GM23338 (cell line): ENCODE measurements around the gene ATP7A. TPM values are rescaled to one million over a fixed set of nuclear protein-coding genes. Genes with fewer than 3 reads are reported as not detected.

ENCODE experiments used
- ATAC-seq: fragments of 200-7000 bp; cut with Tn5 transposase; 3 replicates; pipeline ENCODE4 v1.9.1; 2020
- DNase-seq: peaks from one replicate; pipeline ENCODE4 v3.0.0-alpha.2; 2015; ENCODE audit warnings: low spot score
- H2AFZ ChIP-seq: fragments of 200-600 bp; sonication (generic); 2 replicates; pipeline ENCODE4 v1.8.0; 2016; ENCODE audit warnings: antibody characterized with exemption, mild to moderate bottlenecking, moderate library complexity
- H3F3A ChIP-seq: fragments of 200-600 bp; sonication (generic); replicated peaks from 2 replicates; pipeline ENCODE4 v1.8.0; 2017; ENCODE audit warnings: antibody characterized with exemption, mixed run types, low read depth
- H3K27ac ChIP-seq: fragments of 200-600 bp; sonication (generic); 2 replicates; pipeline ENCODE4 v1.6.1; 2016; ENCODE audit warnings: low read depth
- H3K27me3 ChIP-seq: fragments of 200-600 bp; sonication (generic); 2 replicates; pipeline ENCODE4 v1.8.0; 2016; ENCODE audit warnings: mild to moderate bottlenecking, mixed run types, moderate library complexity; ENCODE audit not compliant: insufficient read depth
- H3K36me3 ChIP-seq: fragments of 200-600 bp; sonication (generic); 2 replicates; pipeline ENCODE4 v1.8.0; 2016; ENCODE audit warnings: mild to moderate bottlenecking; ENCODE audit not compliant: insufficient read depth
- H3K4me1 ChIP-seq: fragments of 200-600 bp; sonication (generic); 2 replicates; pipeline ENCODE4 v1.8.0; 2016; ENCODE audit warnings: mild to moderate bottlenecking, moderate library complexity; ENCODE audit not compliant: insufficient read depth
- H3K4me2 ChIP-seq: fragments of 200-600 bp; sonication (generic); 2 replicates; pipeline ENCODE4 v1.7.1; 2017; ENCODE audit warnings: mixed run types
- H3K4me3 ChIP-seq: fragments of 200-600 bp; sonication (generic); 2 replicates; pipeline ENCODE4 v1.6.1; 2016; ENCODE audit warnings: mixed run types
- H3K79me2 ChIP-seq: fragments of 200-600 bp; sonication (generic); replicated peaks from 2 replicates; pipeline ENCODE4 v1.8.0; 2017; ENCODE audit warnings: mild to moderate bottlenecking; ENCODE audit not compliant: insufficient read depth
- H3K9me2 ChIP-seq: fragments of 200-600 bp; sonication (generic); 2 replicates; pipeline ENCODE4 v1.8.0; 2017; ENCODE audit not compliant: insufficient read depth
- H4K20me1 ChIP-seq: fragments of 200-600 bp; sonication (generic); replicated peaks from 2 replicates; pipeline ENCODE4 v1.8.0; 2017; ENCODE audit warnings: mild to moderate bottlenecking; ENCODE audit not compliant: insufficient read depth
- H3K27ac Mint-ChIP-seq: 2 replicates; pipeline ENCODE4 v1.8.0; 2020; ENCODE audit warnings: inconsistent platforms, mild to moderate bottlenecking, moderate library complexity, mixed read lengths
- H3K27me3 Mint-ChIP-seq: 3 replicates; pipeline ENCODE4 v1.8.0; 2022; ENCODE audit warnings: low read depth, mild to moderate bottlenecking, moderate library complexity, mixed read lengths, inconsistent platforms; ENCODE audit not compliant: insufficient read depth, poor library complexity
- H3K36me3 Mint-ChIP-seq: 3 replicates; pipeline ENCODE4 v1.8.0; 2021; ENCODE audit warnings: low read depth, mild to moderate bottlenecking, inconsistent platforms, moderate library complexity, mixed read lengths
- H3K4me1 Mint-ChIP-seq: 3 replicates; pipeline ENCODE4 v1.8.0; 2020; ENCODE audit warnings: mild to moderate bottlenecking, inconsistent platforms, mixed read lengths
- H3K4me3 Mint-ChIP-seq: 3 replicates; pipeline ENCODE4 v1.8.0; 2021; ENCODE audit warnings: moderate library complexity, mild to moderate bottlenecking, inconsistent platforms, mixed read lengths
- H3K9me3 Mint-ChIP-seq: 3 replicates; pipeline ENCODE4 v1.8.0; 2020; ENCODE audit warnings: moderate library complexity, mild to moderate bottlenecking, inconsistent platforms, mixed read lengths
- CREB1 ChIP-seq: fragments of 250-450 bp; sonication (Bioruptor Pico); IDR thresholded peaks from 2 replicates; pipeline ENCODE4 v1.5.0; 2020; ENCODE audit warnings: low read depth, mild to moderate bottlenecking, moderate library complexity
- EZH2 ChIP-seq: fragments of 200-600 bp; sonication (generic); IDR thresholded peaks from one replicate; pipeline ENCODE4 v1.8.0; 2017; ENCODE audit warnings: antibody characterized with exemption, mild to moderate bottlenecking, low read depth; ENCODE audit not compliant: unreplicated experiment
- EZH2phosphoT487 ChIP-seq: fragments of 200-600 bp; sonication (generic); IDR thresholded peaks from one replicate; pipeline ENCODE4 v1.8.1; 2018; ENCODE audit warnings: antibody characterized with exemption; ENCODE audit not compliant: unreplicated experiment
- NANOG ChIP-seq: IDR thresholded peaks from 2 replicates; pipeline ENCODE4 v1.6.1; 2016; ENCODE audit warnings: antibody characterized with exemption, borderline replicate concordance
- POLR2AphosphoS5 ChIP-seq: IDR thresholded peaks from 2 replicates; pipeline ENCODE4 v1.6.1; 2016; ENCODE audit warnings: antibody characterized with exemption, low read depth
- STAT1 ChIP-seq: IDR thresholded peaks from one replicate; pipeline ENCODE4 v1.6.1; 2016; ENCODE audit warnings: antibody characterized with exemption; ENCODE audit not compliant: unreplicated experiment
- ZNF114 ChIP-seq: fragments of 250-450 bp; sonication (Bioruptor Pico); IDR thresholded peaks from 2 replicates; pipeline ENCODE4 v1.5.0; 2020; ENCODE audit warnings: mild to moderate bottlenecking, moderate library complexity
- ZNF331 ChIP-seq: fragments of 250-450 bp; sonication (Bioruptor Pico); IDR thresholded peaks from 2 replicates; pipeline ENCODE4 v1.5.0; 2020; ENCODE audit warnings: low read depth, mild to moderate bottlenecking, moderate library complexity
- polyA plus RNA-seq: library from polyadenylated mRNA; unstranded; fragments of >200 nt; fragmentation: Nextera tagmentation; extraction: Ambion mirVana; gene quantifications from 2 replicates; pipeline ENCODE4 v1.2.1, GENCODE V29; 2016
- total RNA-seq: library from RNA; depleted of rRNA; stranded (reverse); fragments of >200 nt; shearing (Covaris generic); gene quantifications from 2 replicates; pipeline ENCODE4 v1.2.3, GENCODE V29; 2014
- TF ChIP-seq, protein P1 (sequence below): fragments of 250-450 bp; sonication (Bioruptor Pico); IDR thresholded peaks from 2 replicates; pipeline ENCODE4 v1.5.0; 2020; ENCODE audit warnings: mild to moderate bottlenecking, moderate library complexity
- TF ChIP-seq, protein P2 (sequence below): IDR thresholded peaks from one replicate; pipeline ENCODE4 v1.6.1; 2018; ENCODE audit warnings: antibody characterized with exemption; ENCODE audit not compliant: unreplicated experiment
- TF ChIP-seq, protein P3 (sequence below): IDR thresholded peaks from 2 replicates; pipeline ENCODE4 v1.6.1; 2016; ENCODE audit warnings: antibody characterized with exemption

The ATP7A gene
- total and polyA plus RNA-seq, 2 experiments from 2014 or later = 2.2 to 3.1 TPM

- TF ChIP-seq, protein P1, sequence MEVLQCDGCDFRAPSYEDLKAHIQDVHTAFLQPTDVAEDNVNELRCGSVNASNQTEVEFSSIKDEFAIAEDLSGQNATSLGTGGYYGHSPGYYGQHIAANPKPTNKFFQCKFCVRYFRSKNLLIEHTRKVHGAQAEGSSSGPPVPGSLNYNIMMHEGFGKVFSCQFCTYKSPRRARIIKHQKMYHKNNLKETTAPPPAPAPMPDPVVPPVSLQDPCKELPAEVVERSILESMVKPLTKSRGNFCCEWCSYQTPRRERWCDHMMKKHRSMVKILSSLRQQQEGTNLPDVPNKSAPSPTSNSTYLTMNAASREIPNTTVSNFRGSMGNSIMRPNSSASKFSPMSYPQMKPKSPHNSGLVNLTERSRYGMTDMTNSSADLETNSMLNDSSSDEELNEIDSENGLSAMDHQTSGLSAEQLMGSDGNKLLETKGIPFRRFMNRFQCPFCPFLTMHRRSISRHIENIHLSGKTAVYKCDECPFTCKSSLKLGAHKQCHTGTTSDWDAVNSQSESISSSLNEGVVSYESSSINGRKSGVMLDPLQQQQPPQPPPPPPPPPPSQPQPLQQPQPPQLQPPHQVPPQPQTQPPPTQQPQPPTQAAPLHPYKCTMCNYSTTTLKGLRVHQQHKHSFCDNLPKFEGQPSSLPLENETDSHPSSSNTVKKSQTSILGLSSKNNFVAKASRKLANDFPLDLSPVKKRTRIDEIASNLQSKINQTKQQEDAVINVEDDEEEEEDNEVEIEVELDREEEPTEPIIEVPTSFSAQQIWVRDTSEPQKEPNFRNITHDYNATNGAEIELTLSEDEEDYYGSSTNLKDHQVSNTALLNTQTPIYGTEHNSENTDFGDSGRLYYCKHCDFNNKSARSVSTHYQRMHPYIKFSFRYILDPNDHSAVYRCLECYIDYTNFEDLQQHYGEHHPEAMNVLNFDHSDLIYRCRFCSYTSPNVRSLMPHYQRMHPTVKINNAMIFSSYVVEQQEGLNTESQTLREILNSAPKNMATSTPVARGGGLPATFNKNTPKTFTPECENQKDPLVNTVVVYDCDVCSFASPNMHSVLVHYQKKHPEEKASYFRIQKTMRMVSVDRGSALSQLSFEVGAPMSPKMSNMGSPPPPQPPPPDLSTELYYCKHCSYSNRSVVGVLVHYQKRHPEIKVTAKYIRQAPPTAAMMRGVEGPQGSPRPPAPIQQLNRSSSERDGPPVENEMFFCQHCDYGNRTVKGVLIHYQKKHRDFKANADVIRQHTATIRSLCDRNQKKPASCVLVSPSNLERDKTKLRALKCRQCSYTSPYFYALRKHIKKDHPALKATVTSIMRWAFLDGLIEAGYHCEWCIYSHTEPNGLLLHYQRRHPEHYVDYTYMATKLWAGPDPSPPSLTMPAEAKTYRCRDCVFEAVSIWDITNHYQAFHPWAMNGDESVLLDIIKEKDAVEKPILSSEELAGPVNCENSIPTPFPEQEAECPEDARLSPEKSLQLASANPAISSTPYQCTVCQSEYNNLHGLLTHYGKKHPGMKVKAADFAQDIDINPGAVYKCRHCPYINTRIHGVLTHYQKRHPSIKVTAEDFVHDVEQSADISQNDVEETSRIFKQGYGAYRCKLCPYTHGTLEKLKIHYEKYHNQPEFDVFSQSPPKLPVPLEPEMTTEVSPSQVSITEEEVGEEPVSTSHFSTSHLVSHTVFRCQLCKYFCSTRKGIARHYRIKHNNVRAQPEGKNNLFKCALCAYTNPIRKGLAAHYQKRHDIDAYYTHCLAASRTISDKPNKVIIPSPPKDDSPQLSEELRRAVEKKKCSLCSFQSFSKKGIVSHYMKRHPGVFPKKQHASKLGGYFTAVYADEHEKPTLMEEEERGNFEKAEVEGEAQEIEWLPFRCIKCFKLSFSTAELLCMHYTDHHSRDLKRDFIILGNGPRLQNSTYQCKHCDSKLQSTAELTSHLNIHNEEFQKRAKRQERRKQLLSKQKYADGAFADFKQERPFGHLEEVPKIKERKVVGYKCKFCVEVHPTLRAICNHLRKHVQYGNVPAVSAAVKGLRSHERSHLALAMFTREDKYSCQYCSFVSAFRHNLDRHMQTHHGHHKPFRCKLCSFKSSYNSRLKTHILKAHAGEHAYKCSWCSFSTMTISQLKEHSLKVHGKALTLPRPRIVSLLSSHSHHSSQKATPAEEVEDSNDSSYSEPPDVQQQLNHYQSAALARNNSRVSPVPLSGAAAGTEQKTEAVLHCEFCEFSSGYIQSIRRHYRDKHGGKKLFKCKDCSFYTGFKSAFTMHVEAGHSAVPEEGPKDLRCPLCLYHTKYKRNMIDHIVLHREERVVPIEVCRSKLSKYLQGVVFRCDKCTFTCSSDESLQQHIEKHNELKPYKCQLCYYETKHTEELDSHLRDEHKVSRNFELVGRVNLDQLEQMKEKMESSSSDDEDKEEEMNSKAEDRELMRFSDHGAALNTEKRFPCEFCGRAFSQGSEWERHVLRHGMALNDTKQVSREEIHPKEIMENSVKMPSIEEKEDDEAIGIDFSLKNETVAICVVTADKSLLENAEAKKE = no peak
These were observed 13.9 kb downstream of the ATP7A start (continued) for GRCh38 chrX:77924320-77924859.

GRCh38 chrX:77925764-77926163 is 15.3 kb downstream of the ATP7A start:
- Histone ChIP-seq H3K4me2 (no peak overlapping the region), H2AFZ (no peak overlapping the region), H3K27me3 (no peaks in the 10 kb centered on the region), H3K36me3 (no peaks in the 10 kb centered on the region), H3K79me2 (no peaks in the 10 kb centered on the region), H3F3A (no peaks in the 10 kb centered on the region), H3K9me2 (no peaks in the 10 kb centered on the region), H4K20me1 (no peaks in the 10 kb centered on the region), H3K4me1 (no peaks in the 10 kb centered on the region), H3K27ac (no peak overlapping the region), H3K4me3 (no peak overlapping the region)
- Mint-ChIP-seq H3K4me1 (no peaks in the 10 kb centered on the region), H3K36me3 (no peaks in the 10 kb centered on the region), H3K27ac (no peak overlapping the region), H3K27me3 (no peaks in the 10 kb centered on the region), H3K9me3 (no peaks in the 10 kb centered on the region), H3K4me3 (no peak overlapping the region)
- DNase-seq = no peak
- no peak for ATAC-seq
- TF ChIP-seq EZH2phosphoT487 = no peak
- no peak for TF ChIP-seq EZH2
- TF ChIP-seq, protein P2, sequence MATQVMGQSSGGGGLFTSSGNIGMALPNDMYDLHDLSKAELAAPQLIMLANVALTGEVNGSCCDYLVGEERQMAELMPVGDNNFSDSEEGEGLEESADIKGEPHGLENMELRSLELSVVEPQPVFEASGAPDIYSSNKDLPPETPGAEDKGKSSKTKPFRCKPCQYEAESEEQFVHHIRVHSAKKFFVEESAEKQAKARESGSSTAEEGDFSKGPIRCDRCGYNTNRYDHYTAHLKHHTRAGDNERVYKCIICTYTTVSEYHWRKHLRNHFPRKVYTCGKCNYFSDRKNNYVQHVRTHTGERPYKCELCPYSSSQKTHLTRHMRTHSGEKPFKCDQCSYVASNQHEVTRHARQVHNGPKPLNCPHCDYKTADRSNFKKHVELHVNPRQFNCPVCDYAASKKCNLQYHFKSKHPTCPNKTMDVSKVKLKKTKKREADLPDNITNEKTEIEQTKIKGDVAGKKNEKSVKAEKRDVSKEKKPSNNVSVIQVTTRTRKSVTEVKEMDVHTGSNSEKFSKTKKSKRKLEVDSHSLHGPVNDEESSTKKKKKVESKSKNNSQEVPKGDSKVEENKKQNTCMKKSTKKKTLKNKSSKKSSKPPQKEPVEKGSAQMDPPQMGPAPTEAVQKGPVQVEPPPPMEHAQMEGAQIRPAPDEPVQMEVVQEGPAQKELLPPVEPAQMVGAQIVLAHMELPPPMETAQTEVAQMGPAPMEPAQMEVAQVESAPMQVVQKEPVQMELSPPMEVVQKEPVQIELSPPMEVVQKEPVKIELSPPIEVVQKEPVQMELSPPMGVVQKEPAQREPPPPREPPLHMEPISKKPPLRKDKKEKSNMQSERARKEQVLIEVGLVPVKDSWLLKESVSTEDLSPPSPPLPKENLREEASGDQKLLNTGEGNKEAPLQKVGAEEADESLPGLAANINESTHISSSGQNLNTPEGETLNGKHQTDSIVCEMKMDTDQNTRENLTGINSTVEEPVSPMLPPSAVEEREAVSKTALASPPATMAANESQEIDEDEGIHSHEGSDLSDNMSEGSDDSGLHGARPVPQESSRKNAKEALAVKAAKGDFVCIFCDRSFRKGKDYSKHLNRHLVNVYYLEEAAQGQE = no peak
- no peak for TF ChIP-seq ZNF114 (CRISPR knock-in tag)
- TF ChIP-seq ZNF331 (CRISPR knock-in tag) = no peak
- no peak for TF ChIP-seq NANOG
- no peak for TF ChIP-seq CREB1 (CRISPR knock-in tag)
- no peak for TF ChIP-seq POLR2AphosphoS5
- TF ChIP-seq, protein P3, sequence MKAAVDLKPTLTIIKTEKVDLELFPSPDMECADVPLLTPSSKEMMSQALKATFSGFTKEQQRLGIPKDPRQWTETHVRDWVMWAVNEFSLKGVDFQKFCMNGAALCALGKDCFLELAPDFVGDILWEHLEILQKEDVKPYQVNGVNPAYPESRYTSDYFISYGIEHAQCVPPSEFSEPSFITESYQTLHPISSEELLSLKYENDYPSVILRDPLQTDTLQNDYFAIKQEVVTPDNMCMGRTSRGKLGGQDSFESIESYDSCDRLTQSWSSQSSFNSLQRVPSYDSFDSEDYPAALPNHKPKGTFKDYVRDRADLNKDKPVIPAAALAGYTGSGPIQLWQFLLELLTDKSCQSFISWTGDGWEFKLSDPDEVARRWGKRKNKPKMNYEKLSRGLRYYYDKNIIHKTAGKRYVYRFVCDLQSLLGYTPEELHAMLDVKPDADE = no peak
- TF ChIP-seq STAT1 = no peak
